Subcutaneous adipose tissue (tissue), 4 donors: Measurements from ENCODE around the gene ERBB4. TPM values are rescaled to one million over a fixed set of nuclear protein-coding genes. Genes with fewer than 3 reads are reported as not detected.

Source experiments
- CTCF ChIP-seq: fragments of 450-650 bp; IDR thresholded peaks from one replicate; pipeline ENCODE4 v1.5.1; 2016; ENCODE audit warnings: low read depth, mild to moderate bottlenecking, control low read depth, antibody characterized with exemption, moderate library complexity
- total RNA-seq, 4 donors: library from RNA; depleted of rRNA; stranded (reverse); fragments of >200 nt; gene quantifications; one replicate each; pipeline ENCODE4 v1.1.0, GENCODE V29; 2016

ERBB4 gene
- total RNA-seq, 4 donors from 2014 or later, result 0.17 to 1.5 (median 0.71) TPM

GRCh38 chr2:211516537-211516936 is 1022.1 kb downstream of the ERBB4 start:
- no peak for TF ChIP-seq CTCF

GRCh38 chr2:211514049-211514448 is 1024.6 kb downstream of the ERBB4 start:
- TF ChIP-seq CTCF, result no peak

GRCh38 chr2:211513446-211513845 is 1025.2 kb downstream of the ERBB4 start:
- no peak for TF ChIP-seq CTCF

GRCh38 chr2:211512806-211513205 is 1025.8 kb downstream of the ERBB4 start:
- no peak for TF ChIP-seq CTCF

GRCh38 chr2:211503856-211504255 is 1034.7 kb downstream of the ERBB4 start:
- no peak for TF ChIP-seq CTCF

- TF ChIP-seq CTCF, result no peak
Measured at GRCh38 chr2:211503198-211503597, 1035.4 kb downstream of the ERBB4 start.

GRCh38 chr2:211498551-211499205 is 1039.9 kb downstream of the ERBB4 start:
- TF ChIP-seq CTCF, result no peak
